Measurements from ENCODE around the gene TSACC.

DNA sequence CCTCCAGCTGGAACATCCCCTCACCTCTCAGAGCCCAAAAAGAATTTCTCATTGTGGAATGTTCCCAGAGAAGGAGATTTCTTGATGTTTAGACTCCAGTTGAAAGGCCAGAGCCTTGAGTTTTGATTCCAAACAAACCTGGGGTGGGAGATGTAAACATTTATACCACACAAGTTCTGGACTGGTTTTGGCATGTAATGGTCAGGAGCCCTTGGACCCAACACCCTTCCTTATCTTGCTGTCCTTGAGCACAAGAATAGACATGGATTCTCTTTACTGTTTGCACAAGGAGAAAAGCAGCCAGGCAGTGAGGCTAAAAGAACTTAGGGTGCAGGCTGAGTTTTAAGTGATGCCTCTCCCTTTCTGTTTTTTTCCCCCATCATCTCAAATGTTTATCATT is 35.2 kb downstream of the TSACC start:
- no peak for TF ChIP-seq RAD51 (IDR thresholded peaks at IDR 0.05; ENCODE audit: borderline replicate concordance, low read depth)
- no peak for TF ChIP-seq NONO (IDR thresholded peaks at IDR 0.05; ENCODE audit: low read depth in 2 of 2, low read length in 1 of 2)
- TF ChIP-seq ZNF444 (CRISPR knock-in tag; IDR thresholded peaks at IDR 0.05), result no peak
- no peak for TF ChIP-seq ZEB2 (IDR thresholded peaks at IDR 0.05)
- TF ChIP-seq ESRRA (IDR thresholded peaks at IDR 0.05; ENCODE audit: borderline replicate concordance, low read depth), result no peak

Measured in K562 (cell line).